ENCODE results near the gene UNC79.

Gene UNC79

GRCh38 chr14:93735206-93735605 lies 304.5 kb downstream of the UNC79 start:
- TF ChIP-seq EZH2 (optimal IDR thresholded peaks at IDR 0.05; ENCODE audit: low read depth, low read length) (no peak), EZH2phosphoT487 (IDR thresholded peaks at IDR 0.05; ENCODE audit: low read length) (no peak), CTCF (IDR thresholded peaks at IDR 0.05; ENCODE audit: low read length) (no peak)
- H3K4me1 ChIP-seq (ENCODE audit: low read length) = no peaks in the 10 kb centered on the region
- no peaks in the 10 kb centered on the region for H3K36me3 ChIP-seq (replicated peaks; ENCODE audit: insufficient read depth, low read length)
- H3K4me3 ChIP-seq (ENCODE audit: low read length) = no peak overlapping the region
- no peak for DNase-seq
- no peaks in the 10 kb centered on the region for H3K9me3 ChIP-seq (replicated peaks; ENCODE audit: insufficient read depth, low read length)
- no peaks in the 10 kb centered on the region for H4K20me1 ChIP-seq (ENCODE audit: insufficient read depth, low read length)
- H2AFZ ChIP-seq (ENCODE audit: low read length) = no peak overlapping the region
- H3F3A ChIP-seq (ENCODE audit: insufficient read depth, low read length) = no peaks in the 10 kb centered on the region
- H3K4me2 ChIP-seq (ENCODE audit: low read depth, low read length) = no peak overlapping the region
- no peaks in the 10 kb centered on the region for H3K79me2 ChIP-seq (ENCODE audit: low read length)
- H3K27me3 ChIP-seq (replicated peaks; ENCODE audit: insufficient read depth, low read length) = no peaks in the 10 kb centered on the region
- no peaks in the 10 kb centered on the region for H3K9me2 ChIP-seq (replicated peaks; ENCODE audit: insufficient read depth, low read length)
- H3K27ac ChIP-seq (ENCODE audit: low read length) = no peak overlapping the region
- no peak overlapping the region for H3K9ac ChIP-seq (ENCODE audit: low read length)

GRCh38 chr14:93736378-93737014 lies 305.8 kb downstream of the UNC79 start:
- Histone ChIP-seq H3K9me3 (replicated peaks; ENCODE audit: insufficient read depth, low read length) (no peaks in the 10 kb centered on the region), H2AFZ (ENCODE audit: low read length) (no peak overlapping the region)

GRCh38 chr14:93737634-93738033 lies 306.9 kb downstream of the UNC79 start:
- Histone ChIP-seq H3K4me1 (ENCODE audit: low read length) (no peaks in the 10 kb centered on the region), H3K4me3 (ENCODE audit: low read length) (no peak overlapping the region), H3K9me2 (replicated peaks; ENCODE audit: insufficient read depth, low read length) (no peaks in the 10 kb centered on the region), H3F3A (ENCODE audit: insufficient read depth, low read length) (no peaks in the 10 kb centered on the region), H3K27me3 (replicated peaks; ENCODE audit: insufficient read depth, low read length) (no peaks in the 10 kb centered on the region), H3K9me3 (replicated peaks; ENCODE audit: insufficient read depth, low read length) (no peaks in the 10 kb centered on the region), H4K20me1 (ENCODE audit: insufficient read depth, low read length) (no peaks in the 10 kb centered on the region), H3K36me3 (replicated peaks; ENCODE audit: insufficient read depth, low read length) (no peaks in the 10 kb centered on the region), H3K79me2 (ENCODE audit: low read length) (no peaks in the 10 kb centered on the region), H3K9ac (ENCODE audit: low read length) (no peak overlapping the region), H2AFZ (ENCODE audit: low read length) (no peak overlapping the region), H3K4me2 (ENCODE audit: low read depth, low read length) (no peak overlapping the region), H3K27ac (ENCODE audit: low read length) (no peak overlapping the region)
- TF ChIP-seq EZH2phosphoT487 (IDR thresholded peaks at IDR 0.05; ENCODE audit: low read length) (no peak), CTCF (IDR thresholded peaks at IDR 0.05; ENCODE audit: low read length) (no peak), EZH2 (optimal IDR thresholded peaks at IDR 0.05; ENCODE audit: low read depth, low read length) (no peak)
- no peak for DNase-seq

More at GRCh38 chr14:93736378-93737014, 305.8 kb downstream of the UNC79 start:
- H3K9ac ChIP-seq (ENCODE audit: low read length) = no peak overlapping the region
- no peak overlapping the region for H3K4me3 ChIP-seq (ENCODE audit: low read length)
- no peaks in the 10 kb centered on the region for H3K9me2 ChIP-seq (replicated peaks; ENCODE audit: insufficient read depth, low read length)
- H3K4me1 ChIP-seq (ENCODE audit: low read length) = no peaks in the 10 kb centered on the region
- no peak overlapping the region for H3K4me2 ChIP-seq (ENCODE audit: low read depth, low read length)
- no peak for DNase-seq
- H3F3A ChIP-seq (ENCODE audit: insufficient read depth, low read length) = no peaks in the 10 kb centered on the region
- no peaks in the 10 kb centered on the region for H3K79me2 ChIP-seq (ENCODE audit: low read length)
- H3K36me3 ChIP-seq (replicated peaks; ENCODE audit: insufficient read depth, low read length) = no peaks in the 10 kb centered on the region
- TF ChIP-seq EZH2phosphoT487 (IDR thresholded peaks at IDR 0.05; ENCODE audit: low read length) (no peak), CTCF (IDR thresholded peaks at IDR 0.05; ENCODE audit: low read length) (peak; percentile 28), EZH2 (optimal IDR thresholded peaks at IDR 0.05; ENCODE audit: low read depth, low read length) (no peak)
- no peaks in the 10 kb centered on the region for H3K27me3 ChIP-seq (replicated peaks; ENCODE audit: insufficient read depth, low read length)
- H3K27ac ChIP-seq (ENCODE audit: low read length) = no peak overlapping the region
- H4K20me1 ChIP-seq (ENCODE audit: insufficient read depth, low read length) = no peaks in the 10 kb centered on the region
